Right hindlimb (tissue), 1 donor: Measurements from ENCODE around the gene COL18A1.
"Not testable (repeated sequence)": the region's sequence is repeated elsewhere in the genome, so short reads cannot be mapped to it uniquely, and the experiment has no call there.

ENCODE experiments used
- DNase-seq: peaks from one replicate; pipeline ENCODE4 v3.0.0-alpha.2; 2018

The COL18A1 gene

DNA sequence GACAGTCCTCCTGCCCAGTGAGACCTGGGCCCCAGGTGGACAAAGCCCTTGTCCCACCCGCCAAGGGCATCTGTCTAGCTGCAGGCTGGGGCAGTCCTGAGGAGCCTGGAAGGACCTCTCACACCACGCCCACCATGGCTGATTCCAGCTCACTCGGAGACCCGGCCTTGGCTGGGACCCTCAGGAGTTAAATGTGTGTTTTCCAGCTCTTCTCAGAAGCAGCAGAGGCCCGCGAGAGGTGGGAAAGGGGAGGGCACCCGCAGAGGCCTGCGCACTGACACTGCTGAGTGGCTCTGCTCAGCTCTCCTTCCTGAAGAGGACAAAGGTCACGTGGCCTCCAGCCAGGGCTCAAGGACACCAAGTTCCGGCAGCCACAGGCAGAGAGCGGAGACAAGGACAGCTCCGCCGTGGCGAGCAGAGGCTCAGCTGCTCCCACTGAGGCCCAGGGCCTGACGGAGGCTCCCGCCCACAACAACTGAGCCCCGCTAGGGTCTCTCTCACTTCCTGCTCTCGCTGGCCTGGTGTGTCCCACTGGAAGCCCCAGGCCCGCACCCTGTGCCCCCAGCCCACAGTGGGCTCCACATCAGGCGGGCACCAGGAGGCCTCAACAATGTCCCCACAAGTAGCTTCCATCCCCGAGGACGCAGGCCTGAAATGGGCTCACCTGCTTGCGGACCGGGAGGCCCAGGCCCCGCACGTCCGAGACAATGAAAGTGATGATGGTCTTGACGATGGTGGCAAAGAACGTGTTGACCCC lies 120.4 kb downstream of the COL18A1 start:
- DNase-seq: peak; percentile 50

DNA sequence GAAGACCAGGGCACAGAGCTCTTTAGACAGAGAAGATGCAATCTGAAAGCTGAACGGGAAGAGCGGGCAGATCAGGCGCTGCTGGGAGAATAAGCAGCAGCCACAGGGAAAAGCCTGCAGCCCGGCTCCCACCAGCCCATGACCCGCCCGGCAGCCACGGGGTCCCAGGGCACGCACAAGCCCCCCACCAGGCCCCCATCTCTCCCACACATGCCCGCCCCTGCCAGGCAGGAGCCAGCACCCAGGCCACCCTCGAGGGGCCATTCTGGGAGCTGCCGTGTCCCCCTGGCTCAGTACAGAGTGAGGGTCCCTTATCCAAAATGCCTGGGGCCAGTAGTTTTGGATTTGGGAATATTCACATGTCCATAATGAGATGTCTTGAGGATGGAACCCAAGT lies 120.9 kb downstream of the COL18A1 start:
- no peak for DNase-seq

DNA sequence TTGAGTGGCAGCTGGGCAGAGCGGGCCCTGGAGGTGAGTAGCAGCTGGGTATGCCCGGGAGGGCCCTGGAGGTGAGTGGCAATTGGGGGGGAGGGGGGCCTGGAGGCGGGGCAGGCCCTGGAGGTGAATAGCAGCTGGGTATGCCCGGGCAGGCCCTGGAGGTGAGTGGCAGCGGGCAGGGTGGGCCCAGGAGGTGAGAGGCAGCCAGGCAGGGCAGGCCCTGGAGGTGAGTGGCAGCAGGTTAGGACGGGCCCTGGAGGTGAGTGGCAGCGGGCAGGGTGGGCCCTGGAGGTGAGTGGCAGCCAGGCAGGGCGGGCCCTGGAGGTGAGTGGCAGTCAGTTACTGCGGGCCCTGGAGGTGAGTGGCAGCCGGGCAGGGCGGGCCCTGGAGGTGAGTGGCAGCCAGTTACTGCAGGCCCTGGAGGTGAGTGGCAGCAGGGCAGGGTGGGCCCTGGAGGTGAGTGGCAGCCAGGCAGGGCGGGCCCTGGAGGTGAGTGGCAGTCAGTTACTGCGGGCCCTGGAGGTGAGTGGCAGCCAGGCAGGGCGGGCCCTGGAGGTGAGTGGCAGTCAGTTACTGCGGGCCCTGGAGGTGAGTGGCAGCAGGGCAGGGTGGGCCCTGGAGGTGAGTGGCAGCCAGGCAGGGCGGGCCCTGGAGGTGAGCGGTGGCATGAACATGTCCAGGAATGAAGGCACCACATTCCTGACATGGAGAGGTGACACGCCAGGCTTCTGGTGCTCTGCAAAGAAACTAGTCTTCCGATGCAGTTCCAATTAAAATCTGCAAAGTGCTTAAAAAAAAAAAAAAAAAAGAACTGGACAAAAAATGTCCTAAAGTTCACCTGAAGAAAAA lies 122.4 kb downstream of the COL18A1 start:
- DNase-seq: peak; percentile 17

DNA sequence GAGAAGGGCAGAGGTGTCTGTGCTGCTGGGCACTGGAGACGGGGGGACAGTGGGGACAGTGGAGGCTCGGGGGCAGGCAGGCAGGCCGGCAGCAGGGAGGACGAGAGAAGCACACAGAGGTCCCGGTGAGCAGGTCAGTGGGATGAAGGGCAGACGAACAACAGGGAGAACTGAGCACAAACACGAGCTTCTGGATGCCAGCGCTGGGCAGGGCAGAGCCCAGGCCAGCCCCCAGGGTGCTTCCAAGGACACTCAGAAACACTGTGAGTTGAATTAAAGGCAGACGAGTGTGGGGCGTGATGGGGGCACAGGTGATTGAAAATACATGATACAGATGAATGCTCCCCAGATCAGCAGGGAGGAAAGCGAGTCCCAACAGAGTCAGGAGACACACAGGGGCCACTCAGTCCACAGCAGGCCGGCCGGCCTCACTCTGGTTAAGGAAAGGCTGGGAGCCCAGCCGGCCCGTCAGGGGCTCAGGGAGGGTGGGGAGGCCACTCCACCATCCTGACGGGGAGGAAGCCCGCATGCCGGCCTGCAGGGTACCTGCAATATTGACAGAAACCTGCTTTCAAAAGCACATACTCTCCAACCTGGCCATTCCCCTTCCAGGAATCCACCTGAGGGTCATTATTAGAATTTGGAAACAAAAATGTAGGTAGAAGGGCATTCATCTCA lies 123.2 kb downstream of the COL18A1 start:
- DNase-seq: no peak

DNA sequence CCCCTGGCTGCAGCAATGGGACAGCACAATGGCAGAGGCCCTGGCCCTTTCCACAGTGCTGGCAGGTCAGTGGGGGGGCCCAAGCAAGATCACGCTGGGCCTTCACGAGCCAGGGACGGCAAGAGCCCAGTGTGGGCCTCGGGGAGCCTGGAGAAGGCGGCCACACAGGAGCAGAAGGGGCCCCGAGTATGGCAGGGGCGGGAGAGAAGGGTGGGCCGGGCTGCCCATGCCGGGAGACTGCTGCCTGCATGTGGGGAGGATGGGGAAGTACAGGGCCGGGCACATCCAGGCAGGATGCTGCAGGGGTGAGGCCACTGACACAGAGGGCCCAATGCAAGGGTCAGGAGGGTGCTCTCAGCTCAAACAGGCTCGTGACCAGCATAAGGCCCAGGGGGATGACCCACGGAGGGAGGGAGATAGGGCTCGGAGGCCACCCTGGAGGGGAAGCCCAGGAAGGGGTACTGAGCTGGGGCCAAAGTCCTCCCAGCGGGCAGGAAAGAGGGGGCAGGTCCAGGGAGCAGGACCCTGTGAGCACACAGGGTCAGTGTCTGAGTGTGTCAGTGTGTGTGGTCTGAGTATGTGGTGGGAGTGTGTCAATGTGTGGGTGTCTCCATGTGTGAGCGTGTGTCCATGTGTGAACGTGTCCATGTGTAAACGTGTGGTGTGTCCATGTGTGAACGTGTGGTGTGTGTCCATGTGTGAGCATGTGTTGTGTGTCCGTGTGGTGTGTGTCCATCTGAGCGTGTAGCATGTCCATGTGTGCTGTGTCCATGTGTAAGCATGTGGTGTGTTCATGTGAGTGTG lies 124.2 kb downstream of the COL18A1 start:
- peak; percentile 15 for DNase-seq

DNA sequence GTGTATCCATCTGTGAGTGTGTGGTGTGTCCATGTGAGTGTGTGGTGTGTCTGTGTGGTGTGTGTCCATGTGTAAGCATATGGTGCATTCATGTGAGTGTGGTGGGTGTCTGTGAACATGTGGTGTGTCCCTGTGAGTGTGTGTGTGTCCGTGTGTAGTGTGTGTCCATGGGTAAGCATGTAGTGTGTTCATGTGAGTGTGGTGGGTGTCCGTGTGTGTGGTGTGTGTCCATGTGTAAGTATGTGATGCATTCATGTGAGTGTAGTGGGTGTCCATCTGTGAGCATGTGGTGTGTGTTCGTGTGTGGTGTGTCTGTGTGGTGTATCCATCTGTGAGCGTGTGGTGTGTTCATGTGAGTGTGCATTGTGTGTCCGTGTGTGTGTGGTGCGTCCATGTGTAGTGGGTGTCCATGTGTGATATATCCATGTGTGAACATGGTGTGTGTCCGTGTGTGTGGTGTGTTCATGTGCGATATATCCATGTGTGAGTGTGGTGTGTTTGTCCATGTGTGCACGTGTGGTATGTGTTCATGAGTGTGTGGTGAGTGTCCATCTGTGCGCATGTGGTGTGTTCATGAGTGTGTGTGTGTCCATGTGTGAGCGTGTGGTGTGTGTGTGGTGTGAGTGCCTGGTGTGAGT lies 124.9 kb downstream of the COL18A1 start:
- DNase-seq: no peak

DNA sequence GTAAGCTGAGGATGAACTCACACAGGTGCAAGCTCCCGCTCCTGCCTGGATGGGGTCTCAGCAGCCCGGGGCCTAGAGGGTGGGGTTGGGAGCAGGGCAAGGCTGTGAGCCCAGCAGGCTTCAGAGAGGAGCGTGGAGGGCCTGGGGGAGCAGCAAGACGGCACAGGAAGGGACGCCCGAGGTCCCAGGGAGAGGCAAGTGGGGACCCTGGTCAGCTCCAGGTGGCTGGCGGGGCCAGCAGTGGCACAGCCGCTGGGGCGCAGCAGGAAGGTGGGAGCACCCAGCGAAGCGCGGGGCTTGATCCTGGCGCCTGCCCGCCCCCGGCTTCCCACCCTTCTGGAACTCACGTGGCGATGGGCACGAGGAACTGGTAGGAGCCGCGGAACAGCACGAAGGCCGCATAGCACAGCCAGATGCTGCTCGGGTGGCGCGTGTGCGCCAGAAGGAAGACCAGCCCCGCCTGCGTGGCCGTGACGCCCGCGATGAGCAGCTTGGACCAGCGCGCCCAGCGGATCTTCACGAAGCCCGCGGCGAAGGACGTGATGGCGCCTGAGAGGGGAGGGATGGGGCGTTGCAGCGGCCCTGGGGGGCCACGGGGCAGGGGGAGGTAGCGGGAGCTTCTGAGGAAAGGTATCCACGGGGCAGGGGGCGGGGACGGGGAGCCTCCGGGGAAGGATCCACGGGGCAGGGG lies 125.6 kb downstream of the COL18A1 start:
- peak; percentile 19 for DNase-seq

DNA sequence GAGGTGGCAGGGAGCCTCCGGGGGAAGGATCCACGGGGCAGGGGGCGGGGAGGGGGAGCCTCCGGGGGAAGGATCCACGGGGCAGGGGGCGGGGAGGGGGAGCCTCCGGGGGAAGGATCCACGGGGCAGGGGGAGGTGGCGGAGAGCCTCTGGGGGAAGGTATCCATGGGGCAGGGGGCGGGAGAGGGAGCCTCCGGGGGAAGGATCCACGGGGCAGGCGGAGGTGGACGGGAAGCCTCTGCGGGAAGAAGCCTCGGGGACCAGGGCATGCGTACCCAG lies 126.1 kb downstream of the COL18A1 start:
- not testable (repeated sequence) for DNase-seq

DNA sequence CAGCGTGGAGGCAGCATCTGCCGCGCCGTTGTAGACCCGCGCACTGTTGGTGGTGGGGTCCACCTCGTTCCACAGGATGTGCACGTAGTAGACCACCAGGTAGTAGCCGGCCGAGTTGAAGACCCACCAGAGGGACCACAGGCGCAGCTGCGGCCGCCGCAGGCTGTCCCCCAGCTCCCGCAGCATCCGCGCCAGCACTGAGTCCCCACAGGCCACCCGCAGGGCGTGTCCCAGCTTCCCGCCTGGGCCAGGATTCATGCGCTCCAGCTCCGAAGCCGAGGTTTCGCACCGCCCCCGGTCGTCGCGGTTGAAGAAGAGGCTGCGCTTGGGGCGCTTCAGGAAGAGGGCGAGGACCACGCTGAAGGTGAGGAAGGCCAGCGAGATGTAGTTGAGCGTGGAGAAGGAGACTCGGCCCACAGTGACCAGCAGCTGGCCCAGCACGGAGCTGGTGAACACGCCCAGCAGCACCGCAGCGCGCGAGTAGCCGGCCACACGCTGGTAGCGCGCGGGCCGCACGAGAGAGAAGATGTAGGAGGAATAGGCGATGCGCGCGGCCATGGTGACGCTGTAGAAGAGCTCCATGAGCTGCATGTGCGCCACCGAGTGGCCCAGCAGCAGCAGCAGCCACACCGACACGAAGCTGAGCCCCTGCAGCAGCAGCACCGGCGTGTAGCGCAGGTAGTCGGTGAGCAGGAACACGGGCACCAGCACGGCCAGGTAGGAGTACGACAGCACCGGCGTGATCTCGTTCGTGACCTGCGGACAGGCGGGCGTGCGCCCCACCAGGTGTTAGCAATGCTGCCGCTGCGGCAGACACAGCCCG lies 126.6 kb downstream of the COL18A1 start:
- DNase-seq: peak; percentile 18

DNA sequence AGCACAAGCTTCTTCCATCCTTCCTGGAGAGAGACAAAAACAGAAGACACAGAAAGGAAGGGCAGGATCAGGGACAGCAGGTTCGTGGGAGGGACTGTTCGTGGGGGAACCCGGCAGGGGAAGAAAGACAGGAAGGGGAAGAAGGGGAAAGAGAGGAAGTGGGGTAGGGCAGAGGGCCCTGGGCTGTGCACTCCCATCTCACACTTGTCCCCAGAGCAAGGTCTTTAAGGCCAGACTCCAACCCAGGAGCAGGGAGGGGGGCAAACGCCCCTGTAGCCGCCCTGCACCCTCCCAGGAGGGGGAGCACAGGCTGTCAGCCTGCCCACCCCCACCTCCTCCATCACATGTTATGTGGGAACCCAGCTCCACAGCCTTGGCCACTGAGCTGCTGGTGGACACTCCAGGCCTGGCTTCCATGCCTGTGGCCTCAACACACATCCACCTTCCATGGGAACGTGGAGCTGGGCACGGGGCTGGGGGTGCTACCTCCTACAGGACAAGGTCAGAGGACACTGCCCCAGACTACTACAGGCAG lies 127.9 kb downstream of the COL18A1 start:
- DNase-seq: no peak

DNA sequence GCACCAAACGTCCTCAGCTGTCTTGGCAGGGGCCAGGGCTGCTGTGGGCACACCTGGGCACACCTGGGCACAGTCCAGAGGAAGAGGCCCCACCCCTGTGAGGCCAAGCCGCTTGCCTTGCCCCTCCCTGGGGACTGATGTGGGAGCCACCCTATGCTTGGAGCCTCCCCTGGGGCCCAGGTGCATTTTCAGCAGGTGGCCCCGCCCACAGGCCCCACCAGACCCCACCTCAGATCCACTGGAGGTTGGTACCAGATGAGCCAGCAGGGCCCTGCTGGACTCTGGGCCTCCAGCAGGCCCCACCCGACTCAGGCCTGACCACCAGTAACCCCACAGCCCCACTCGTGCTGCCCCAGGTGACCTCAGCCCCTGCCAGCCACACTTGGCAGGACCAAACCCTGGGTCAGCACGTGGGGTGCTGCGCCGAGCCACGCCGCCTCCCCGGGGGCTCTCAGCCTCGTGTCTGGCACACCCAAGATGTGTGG lies 128.4 kb downstream of the COL18A1 start:
- DNase-seq: peak; percentile 20

DNA sequence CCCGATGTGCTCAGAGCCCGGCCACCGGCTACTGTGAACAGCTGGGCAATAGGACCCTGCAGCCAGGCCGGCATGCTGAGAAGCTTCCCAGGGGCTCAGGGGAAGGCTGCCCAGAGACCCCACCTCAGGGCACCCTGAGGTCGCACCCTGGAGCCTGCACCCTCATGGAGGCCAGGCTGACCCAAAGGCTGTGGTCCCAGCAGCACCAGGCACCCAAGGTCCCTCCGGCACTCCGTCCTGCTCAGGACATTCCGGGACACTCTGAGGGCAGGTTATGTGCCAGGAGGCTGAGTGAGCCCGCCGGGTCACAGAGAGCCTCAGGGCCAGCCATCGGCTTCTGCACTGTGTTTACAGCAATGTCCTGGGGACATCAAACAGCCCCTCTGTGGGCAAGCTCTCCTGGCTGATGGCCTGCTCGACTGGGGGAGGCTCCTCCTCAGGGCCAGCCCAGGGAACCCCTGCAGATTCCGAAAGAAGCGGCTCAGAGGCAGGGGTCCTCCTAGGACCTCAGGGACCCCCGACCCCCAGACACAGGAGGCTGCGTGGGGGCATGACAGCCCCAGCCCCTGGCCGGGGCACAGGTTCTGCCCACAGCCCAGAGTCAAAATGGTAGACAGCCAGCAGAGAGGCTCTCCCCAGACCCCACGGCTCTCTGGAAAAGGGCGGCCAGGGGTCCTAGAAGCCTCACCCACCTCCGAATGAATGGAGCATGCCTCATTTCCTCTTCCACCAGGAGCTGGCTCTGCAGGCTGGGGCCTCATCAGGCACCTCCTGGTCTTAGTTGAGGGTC lies 129.1 kb downstream of the COL18A1 start:
- DNase-seq: peak; percentile 9

DNA sequence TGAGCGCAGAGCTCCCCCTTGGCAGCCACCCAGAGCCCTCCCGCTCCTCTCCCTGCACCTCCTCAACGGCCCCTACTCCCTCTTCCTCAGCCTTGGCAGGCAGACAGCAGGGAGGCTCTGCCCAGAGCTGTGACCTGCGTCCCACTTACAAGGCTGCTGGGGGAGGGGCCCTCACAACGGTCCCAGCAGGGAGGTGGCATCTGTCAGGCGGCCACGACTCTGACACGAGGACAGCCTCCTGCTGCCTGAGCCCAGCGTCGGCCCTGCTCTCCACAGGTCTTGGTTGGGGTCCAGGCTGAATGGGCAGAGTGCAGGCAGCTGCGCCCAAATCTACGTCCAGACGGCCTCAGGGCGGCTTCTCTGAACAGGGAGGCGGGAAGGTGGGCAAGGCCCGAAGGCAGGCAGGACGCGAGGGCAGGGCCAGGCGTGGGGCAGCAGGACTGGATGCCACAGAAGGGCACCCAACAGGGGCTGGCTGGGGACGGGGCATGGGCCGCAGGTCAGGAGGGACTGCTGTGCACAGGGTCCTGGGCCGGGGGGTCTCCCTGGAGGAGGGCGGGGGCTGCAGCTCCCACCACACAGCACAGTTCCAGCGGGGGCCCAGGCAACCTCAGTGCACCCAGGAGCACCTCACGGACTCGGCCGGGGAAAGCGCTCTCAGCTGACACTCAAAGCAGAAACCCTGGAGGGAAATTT lies 129.8 kb downstream of the COL18A1 start:
- DNase-seq: peak; percentile 75

DNA sequence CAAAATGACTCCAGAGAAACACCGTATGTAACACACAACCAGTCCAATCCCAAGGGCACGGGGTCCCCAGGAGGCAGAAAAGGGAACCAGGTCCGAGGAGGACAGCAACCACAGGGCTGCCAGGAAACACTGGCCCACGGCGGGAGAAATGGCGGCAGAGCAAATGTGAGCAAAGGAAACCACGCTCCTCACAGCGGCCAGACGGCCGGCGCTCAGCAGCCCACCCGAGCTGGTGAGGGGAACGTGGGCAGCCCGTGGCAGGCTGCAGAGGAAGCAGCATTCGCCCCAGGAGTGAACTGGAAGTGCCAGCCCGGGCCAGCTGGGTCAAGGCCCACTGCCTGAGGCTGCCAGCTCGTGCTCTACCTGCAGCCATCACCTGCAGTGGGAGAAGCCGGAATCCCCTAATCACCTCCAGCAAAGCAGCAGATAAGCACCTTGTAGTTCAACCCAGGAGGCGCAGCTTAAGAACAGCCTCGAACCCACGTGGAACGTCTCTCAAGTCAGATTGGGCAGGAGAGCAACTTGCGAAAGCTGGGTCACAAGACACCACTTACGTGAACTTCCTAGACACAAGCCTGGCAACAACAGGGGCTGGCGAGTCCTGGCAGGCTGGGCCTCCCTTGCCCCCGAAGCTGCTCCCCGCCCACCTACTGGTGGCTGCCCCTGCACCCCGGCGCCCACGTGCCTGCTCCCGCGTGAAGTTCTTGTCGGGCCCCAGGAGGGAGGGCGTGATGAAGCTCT lies 130.5 kb downstream of the COL18A1 start:
- peak; percentile 18 for DNase-seq

DNA sequence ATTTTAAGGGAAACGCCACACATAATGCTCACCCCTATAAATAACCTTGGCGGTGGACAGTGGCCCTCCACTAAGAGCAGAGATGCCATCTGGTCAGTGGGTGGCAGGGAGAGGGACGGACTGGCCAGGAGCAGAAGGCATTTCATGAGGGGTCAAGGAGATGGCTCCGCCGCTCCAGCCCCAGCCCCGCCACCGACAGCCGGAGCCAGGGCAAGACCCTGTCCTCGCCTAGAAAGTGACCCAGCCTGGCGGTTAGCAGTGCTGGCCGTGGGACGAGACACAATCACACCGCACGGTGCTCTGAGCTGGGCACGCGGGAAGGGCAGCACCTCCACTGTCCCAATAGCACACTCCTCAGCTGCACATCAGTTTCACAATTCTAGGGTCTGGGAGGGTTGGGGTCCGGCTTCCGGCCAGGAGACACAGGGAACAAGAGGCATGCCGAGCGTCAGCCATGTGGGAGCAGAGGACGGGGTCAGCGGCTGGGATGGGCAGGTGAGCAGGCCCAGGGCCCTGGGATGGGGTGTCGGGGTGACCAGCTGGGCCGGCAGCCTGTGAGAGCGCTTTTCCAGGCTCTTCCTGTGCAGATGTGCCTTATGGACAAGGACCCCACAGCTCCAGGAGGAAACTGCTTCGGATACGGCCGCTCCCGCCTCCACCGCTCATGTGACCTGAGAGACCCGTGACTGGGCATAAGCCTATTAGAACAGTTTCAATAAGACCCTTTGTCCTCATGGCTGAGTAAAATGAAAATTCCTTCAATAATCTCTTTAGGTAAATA lies 131.5 kb downstream of the COL18A1 start:
- peak; percentile 21 for DNase-seq

DNA sequence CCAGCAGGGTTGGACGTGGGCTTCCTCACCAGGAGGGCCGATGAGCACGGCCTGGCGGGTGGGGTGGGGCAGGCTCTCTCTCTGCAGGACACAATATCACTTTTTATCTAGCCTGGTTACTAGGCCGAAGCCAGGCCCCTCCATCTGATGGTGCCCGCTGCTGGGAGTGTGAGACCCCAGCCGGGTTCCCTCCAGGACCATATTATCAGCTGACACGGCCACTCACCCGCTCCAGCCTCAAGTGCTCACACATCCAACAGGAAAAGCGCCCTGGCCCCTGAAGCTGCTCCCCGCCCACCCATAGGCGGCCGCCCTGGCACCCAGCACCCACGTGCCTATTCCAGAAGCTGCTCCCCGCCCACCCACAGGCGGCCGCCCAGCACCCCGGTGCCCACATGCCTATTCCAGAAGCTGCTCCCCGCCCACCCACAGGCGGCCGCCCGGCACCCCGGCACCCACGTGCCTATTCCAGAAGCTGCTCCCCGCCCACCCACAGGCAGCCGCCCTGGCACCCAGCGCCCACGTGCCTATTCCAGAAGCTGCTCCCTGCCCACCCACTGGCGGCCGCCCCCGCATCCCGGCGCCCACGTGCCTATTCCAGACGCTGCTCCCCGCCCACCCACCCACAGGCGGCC lies 132.3 kb downstream of the COL18A1 start:
- peak; percentile 15 for DNase-seq
